NCI-H2029 treated with DMSO at 0.1 percent for 48 hours (cell line): Measurements from ENCODE around the gene LNP1.
"Not testable (repeated sequence)": the region's sequence is repeated elsewhere in the genome, so short reads cannot be mapped to it uniquely, and the experiment has no call there.

Experiments
- DNase-seq: peaks from one replicate; lab custom pipeline; 2025; lab: John Stamatoyannopoulos, UW

LNP1 gene

DNA sequence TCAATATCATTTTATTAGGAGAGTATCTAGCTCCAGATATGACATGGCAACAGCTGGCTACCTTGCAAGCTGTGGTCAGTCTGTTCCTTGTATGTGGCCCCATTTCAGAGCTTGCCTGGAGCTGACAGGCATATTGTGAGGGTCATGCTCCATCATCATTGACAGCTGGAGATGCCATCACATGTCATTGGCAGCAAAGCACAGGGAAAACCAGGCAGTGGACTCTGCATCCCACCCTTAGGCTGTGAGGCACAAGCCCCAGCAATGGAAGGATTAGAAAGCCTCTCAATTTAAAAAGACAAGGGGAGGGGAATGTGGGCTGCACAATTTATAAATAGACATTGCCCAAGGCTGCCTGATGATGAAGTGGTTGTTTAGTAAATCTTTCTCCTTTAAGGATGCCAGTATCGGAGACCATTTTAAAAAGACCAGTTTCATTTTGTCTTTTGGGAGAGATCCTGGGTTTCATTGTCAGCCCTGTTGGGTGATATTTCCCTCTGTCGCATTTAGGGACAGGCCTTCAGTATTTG, 27.9 kb downstream of the LNP1 start:
- DNase-seq = no peak

DNA sequence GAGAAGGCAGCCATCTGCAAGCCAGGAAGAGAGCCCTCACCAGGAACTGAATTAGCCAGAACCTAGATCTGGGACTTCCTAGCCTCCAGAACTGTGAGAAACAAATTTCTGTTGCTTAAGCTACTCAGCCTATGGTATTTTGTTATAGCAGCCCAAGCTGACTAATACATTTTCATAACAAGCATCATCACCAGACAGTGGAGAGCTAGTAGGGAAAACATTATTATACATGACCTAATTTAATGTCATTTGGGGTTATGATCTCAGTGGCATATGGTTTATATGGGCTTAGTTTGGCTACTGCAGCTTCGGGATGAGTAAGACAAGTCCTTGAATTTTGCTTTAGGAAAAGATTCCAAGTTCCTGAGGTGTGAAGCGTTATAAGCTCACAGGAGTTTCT, 35.6 kb downstream of the LNP1 start:
- DNase-seq = no peak

DNA sequence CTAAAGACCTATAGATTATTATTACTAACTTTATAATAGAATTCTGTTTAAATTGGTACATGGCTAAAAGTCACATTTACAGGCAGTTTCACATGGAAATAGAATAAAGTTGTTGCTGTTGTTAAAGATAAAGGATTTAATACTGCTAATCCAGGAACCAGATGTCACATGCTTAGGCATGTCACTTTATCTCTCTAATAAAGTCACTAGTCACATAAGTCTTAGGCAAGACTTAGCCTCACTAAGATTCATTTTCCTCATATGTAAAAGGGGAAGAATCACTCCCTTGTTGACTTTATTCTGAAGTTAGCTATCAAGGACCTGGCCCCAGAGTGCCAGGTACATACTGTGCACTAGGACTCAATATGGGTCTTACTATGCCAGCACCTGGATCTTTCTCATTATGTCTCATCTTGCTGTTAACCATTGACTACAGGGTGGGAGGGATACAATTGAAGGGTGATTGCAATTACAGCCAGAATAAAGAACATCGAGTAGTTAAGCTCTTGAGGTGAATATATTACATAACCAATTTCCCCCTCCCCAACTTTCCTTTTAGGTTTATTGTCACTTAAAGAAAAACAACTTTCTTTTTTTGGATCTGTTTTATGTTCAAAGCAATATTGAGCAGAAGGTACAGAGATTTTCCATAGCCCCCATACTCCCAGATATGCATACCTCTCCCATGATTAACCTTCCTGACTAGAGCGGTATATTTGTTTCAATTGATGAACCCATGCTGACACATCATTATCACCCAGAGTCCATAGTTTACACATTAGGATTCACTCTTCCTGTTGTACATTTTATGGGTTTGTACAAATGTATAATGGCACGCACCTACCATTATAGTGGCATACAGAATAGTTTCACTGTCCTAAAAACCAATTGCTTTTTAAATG, 36.6 kb downstream of the LNP1 start:
- no peak for DNase-seq

DNA sequence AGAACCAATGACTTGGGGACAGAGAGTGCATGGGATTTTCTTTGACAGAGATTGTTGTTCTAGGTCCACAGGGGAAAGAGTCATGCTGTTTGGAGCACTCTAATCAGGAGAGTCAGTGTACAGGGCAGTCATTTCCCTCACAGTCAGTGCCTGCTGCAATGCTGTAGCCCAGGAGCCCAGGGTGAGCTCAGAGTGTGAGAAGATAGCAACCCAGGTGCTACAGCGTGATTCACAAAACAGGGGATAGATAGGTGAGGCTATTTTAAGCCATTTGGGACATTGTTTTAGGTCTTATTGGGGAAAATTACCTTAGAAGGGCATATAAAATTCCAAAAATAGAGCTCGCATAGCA, 37.3 kb downstream of the LNP1 start:
- no peak for DNase-seq

DNA sequence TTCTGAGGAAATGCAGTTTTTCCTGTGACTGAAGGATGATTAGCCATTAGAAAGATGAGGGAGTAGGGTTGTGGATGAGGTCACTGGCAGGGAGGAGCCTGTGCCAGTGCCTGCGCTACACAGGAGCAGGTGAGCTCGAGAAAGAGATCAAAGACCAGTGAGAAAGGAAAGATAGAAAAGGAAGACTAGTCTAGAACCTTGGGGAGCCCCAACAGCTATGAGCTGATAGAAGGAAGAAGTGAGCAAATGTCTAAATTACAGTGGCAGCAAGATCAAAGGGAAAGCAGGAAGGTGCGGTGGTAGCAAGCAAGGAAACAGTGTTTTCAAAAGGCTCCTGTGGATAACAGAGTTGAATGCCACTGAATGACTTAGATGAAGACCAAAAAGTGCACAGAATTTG, 39.6 kb downstream of the LNP1 start:
- no peak for DNase-seq

DNA sequence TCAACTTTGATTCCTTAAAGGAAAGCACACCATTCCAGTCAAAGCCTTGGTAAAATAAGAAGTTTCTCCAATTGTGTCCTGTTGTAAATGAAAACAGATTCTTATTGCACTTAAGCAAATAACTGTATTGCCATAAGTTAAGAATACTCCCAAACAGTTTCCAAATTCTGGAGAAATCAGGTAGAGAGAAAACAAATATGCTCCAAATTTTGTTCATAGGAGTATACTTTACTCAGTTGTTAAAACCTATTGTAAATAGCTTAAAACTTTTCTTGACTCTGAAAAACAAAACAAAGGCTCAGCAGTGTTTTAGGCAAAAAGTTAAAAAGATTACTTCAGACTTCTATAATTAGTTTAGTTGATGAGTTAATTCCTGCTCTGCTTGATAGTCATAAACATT, 42.4 kb downstream of the LNP1 start:
- DNase-seq = no peak

DNA sequence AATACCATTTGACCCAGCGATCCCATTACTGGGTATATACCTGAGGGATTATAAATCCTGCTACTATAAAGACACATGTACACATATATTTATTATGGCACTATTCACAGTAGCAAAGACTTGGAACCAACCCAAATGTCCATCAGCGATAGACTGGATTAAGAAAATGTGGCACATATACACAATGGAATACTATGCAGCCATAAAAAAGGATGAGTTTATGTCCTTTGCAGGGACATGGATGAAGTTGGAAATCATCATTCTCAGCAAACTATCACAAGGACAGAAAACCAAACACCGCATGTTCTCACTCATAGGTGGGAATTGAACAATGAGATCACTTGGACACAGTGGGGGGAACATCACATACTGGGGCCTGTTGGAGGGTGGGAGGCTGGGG, 45.7 kb downstream of the LNP1 start:
- DNase-seq = not testable (repeated sequence)

DNA sequence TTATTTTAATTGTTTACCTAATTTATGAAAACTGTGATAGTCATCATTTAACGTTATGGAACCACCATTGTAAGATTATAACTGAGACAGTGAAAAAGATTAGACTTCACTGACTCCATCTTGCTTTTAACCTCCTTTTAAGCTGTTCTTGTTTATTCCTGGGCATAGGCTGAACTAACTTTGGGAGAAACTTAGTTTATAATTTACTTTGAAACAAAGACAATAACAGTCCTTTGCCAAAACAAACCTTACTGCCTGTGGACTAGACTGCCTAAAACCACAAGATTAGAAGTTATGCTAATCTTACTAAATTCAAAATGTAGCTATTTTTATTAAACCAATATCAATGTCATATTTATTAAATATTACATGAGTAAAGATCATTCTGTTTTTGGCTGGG, 46.7 kb downstream of the LNP1 start:
- DNase-seq = no peak

DNA sequence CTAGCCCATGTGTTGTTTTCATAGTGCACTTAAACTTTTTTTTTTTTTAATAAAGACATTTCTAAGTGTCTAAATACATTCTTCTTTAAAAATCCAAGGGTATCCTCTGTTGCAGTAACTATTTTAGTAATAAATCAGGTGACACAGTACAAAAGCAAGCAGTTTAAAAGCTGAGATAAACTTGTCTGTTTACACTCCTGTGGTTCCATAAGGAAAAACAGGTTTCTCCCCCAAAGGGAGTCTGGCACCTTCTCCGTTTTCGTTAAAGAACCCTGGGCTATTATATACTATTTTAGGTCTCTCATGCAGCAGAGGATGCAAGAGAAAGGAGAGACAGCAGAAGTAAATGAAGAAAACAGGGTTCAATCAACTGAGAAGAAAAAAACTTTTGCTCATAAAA, 47.9 kb downstream of the LNP1 start:
- no peak for DNase-seq

DNA sequence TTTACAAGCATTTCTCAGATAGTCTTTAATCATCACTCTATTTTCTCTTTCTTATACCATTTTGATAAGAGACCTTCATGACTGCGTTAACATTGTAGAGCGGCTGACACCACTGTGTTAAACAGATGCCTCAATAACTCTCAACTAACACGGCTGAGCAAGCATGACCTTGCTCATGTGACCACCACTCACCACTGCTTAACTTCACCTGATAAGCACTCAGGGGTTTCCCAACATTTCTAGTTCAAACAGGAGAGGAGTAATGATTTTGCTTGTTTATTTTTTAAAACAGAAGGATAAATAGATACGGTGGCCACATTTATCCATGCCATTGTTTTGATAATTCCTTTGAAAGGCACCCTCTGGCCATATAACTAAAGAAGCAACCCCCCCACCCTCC, 53.3 kb downstream of the LNP1 start:
- no peak for DNase-seq

DNA sequence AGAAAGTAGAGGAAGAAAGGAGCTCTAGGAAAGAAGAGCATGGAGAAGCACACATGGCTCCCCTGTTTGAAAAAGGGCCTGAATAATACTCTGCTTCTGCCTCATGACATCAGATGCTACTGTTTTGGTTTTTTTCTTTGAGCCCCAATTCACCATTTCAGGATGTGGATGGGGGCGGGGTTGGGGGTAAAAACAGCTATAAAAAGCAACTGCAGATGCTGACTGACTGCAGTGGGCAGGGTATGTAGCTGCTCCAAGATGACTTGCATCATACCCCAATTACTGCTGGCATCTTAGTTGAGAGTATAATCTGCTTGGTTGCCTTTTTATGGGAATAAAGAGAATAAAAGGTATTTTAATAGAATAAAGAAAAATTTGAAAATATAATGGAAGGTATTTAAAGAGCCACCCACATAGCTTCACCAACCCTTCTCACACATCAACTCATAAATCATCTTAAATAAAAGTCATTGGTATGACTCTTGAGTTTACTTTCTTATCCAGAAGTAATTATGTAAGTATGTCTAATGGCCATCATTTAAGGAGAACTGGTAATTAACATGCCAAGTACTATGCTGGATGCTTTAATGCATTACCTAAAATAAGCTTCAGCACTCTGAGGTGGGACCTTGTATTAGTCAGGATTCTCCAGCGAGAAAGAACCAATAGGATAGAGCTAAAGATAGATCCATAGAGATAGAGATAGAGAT, 54.7 kb downstream of the LNP1 start:
- DNase-seq = no peak

DNA sequence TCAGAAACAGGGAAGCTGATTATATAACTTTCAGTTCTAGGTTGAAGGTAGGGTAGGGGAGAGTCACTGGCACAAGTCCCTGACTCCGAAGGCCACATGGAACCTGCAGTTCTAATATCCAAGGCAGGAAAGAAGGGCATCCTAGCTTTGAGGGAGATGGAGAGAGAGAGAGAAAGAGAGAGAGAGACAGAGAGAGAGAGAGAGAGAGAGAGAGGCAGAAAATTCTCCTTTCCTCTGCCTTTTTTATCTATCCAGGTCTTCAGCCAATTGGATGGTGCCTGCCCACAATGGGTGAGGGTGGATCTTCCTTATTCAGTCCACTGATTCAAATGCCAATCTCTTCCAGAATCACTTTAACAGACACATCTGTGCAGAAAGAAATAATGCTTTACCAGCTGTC, 55.4 kb downstream of the LNP1 start:
- no peak for DNase-seq

DNA sequence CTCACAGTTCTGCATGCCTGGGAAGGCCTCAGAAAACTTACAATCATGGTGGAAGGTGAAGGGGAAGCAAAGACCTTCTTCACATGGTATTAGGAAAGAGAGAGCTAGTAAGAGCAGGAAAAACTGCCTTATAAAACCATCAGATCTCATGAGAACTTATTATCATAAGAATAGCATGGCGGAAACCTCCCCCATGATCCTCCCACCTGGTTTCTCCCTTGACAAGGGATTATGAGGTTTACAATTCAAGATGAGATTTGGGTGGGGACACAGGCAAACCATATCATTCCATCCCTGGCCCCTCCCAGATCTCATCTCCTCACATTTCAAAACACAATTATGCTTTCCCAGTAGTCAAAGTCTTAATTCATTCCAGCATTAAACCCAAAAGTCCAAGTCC, 56.5 kb downstream of the LNP1 start:
- DNase-seq = no peak

DNA sequence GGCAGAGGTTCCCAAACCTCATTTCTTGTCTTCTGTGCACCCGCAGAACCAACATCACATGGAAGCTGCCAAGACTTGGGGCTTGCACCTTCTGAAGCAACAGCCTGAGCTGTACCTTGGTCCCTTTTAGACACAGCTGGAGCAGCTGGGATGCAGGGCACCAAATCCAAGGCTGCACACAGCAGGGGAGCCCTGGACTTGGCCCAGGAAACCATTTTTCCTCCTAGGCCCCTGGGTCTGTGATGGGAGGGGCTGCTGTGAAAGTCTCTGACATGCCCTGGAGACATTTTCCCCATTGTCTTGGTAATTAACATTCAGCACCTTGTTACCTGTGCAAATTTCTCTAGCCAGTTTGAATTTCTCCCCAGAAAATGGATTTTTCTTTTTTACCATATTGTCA, 57.5 kb downstream of the LNP1 start:
- DNase-seq = no peak

DNA sequence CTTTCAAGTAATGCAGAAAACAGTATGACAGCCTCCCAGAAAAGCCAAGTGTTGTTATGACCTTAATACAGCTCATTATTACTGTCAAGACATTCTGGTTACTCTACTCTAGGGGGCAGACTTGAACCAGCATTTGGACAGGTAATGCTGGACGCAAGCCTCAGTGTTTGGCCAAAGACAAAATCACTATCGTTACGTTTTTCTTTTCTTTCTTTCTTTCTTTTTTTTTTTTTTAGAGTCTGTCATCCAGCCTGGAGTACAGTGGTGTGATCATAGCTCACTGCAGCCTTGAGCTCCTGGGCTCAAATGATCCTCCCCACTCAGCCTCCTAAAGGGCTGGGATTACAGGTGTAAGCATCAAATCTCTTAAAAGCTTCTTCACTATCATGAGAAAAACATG, 61.7 kb downstream of the LNP1 start:
- DNase-seq = peak; percentile 34

DNA sequence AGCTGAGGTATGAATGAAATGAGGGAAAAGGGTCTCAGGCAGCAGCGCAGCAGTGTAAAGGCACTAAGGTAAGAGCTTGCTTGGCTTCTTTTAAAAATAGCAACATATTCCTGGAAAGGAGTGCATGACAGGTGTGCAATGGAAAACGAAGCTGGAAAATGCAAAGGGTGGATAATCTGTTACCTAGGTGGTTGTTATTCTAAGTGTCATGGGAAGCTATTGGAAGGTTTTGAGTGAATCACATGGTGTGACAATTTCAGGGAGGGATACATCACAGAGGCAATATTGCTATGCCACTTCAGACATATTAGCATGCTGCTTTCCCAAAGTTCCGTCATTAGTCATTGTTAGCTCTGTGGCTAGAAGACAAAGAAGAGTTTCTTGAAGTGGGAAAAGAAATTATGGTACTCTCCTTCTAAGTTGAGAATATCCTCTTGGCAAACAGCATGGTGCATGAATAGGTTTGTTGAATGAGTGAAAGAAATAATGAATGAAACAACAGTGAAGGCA, 62.4 kb downstream of the LNP1 start:
- no peak for DNase-seq

DNA sequence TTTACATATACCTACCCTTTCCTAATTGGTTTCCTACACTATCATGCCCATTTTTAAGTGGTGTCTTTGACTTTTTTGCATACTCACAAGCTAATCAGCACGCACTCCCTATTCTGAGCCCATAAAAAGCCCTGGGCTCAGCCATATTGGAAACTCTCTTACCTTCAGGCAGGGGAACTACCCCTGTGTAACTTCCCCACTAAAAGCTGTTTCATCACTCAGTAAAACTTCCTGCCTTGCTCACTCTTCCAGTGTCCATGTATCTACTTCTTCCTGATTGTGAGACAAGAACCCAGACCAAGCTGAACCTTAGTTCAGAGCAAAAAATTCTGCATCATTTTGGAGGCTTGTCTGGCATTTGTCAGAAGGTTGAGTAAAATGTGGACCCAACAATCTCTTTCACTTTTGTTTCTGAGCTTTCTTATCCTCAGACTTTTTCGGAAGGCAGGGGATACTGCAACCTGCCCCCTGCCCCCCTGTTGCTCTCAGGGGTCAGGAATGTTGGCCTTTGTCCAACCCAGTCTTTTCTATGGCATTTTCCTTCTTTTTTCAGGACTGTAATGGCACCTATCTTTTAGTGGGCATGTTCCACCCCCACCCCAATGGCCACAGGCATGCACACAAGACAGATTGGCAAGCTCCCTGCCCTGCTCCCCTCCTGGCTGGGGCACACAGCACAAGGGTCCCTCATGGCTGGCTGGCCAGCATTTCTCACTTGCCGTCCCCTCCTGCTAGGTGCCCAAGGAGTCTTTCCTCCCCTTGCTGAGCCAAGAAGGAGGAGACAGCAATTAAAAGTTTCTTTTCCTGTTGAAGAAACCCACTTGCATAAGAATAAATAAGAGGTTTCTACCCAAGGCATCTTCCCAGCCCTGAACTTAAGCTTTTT, 64.8 kb downstream of the LNP1 start:
- DNase-seq = no peak

DNA sequence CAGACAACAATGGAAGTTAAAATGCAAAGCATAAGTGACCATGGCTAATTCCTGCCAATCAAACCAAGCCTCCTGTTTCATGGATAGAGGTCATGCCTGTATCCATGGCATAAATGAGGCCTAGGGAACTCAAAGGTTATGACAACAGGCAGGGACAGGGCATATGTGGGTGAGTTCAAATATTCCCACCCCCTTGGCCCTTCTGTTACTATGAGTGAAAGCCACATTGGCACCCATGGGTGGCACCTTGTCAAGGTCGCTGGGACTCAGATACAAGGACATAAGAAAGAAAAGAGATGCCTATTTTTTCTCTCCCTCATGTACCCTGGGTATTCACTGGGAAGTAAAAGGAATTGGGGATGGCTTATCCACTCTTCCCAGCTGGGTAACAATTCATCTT, 65.8 kb downstream of the LNP1 start:
- no peak for DNase-seq

DNA sequence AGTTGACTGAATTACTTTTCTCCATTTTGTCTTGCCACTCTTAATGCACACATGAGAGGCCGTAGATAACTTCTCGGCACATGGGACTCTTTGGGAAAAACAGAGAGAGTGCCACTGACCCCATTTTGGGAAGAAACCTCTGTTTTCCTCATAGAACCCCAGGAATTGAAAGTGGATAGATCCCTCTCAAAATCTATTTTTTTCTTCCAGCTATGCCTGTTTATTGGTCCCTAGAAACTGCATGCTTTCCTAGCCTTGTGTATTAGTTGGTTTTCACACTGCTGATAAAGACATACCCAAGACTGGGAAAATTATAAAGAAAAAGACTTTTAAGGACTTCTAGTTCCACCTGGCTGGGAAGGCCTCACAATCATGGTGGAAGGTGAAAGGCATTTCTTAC, 67.3 kb downstream of the LNP1 start:
- no peak for DNase-seq

DNA sequence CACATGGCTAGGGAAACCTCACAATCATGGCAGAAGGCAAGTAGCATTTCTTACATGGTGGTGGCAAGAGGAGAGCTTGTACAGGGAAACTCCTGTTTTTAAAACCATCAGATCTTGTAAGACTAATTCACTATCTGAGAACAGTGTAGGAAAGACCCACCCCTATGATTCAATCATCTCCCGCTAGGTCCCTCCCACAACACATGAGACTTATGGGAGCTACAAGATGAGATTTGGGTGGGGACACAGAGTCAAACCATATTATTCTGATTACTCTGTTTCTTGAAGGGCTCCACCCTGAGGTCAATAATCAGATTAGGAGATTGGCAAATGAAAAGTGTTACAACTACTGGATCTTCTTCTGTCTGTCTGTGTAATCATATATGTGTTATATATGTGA, 69.6 kb downstream of the LNP1 start:
- no peak for DNase-seq

DNA sequence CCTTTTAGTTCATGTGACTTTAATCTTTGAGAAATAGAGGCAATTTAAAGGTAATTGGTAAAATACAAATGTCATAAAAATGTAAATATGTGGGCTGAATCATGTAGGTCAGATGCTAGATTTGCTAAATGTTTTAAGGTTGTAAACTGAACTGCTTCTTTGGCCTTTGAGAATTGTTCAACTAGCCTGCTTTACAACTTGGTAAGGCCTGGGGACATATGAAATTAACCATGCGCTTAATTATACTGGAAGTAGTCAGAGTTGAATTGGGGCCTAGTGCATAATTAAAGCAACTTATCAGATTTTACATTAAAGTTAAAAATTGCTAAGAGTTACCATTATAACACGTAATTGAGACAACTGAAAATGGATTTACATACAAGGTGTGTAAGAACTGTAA, 70.1 kb downstream of the LNP1 start:
- DNase-seq = no peak

DNA sequence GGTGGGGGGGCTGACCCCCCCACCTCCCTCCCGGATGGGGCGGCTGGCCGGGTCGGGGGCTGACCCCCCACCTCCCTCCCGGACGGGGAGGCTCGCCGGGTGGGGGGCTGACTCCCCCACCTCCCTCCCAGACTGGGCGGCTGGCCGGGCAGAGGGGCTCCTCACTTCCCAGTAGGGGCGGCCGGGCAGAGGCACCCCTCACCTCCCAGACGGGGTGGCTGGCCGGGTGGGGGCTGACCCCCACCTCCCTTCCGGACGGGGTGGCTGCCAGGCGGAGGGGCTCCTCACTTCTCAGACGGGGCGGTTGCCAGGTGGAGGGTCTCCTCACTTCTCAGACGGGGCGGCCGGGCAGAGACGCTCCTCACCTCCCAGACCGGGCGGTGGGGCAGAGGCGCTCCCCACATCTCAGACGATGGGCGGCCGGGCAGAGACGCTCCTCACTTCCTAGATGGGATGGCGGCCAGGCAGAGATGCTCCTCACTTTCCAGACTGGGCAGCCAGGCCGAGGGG, 76.6 kb downstream of the LNP1 start:
- not testable (repeated sequence) for DNase-seq
